IPS DF 19.7 (cell line): ENCODE results near the gene KLK15.

Experiments used
- DNase-seq: peaks from one replicate; pipeline ENCODE4 v3.0.0-alpha.2; 2013; ENCODE audit warnings: low read depth, low spot score

The KLK15 gene

GRCh38 chr19:50843701-50844221, 10.4 kb upstream of the KLK15 start:
- no peak for DNase-seq

DNA sequence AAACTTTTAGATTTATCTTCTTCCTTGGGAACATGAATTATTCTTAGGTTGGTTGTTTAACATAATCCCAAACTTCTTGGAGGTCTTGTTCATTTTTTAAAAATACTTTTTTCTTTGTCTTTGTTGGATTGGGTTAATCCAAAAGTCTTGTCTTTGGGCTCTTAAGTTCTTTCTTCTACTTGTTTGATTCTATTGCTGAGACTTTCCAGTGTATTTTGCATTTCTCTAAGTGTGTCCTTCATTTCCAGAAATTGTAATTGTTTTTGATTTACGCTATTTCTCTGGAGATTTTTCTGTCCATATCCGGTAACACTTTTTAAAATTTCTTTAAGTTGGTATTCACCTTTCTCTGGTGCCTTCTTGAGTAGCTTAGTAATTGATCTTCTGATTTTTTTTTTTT, 9.8 kb upstream of the KLK15 start:
- no peak for DNase-seq

- no peak for DNase-seq
Measured at GRCh38 chr19:50842130-50842529, 8.8 kb upstream of the KLK15 start.

DNA sequence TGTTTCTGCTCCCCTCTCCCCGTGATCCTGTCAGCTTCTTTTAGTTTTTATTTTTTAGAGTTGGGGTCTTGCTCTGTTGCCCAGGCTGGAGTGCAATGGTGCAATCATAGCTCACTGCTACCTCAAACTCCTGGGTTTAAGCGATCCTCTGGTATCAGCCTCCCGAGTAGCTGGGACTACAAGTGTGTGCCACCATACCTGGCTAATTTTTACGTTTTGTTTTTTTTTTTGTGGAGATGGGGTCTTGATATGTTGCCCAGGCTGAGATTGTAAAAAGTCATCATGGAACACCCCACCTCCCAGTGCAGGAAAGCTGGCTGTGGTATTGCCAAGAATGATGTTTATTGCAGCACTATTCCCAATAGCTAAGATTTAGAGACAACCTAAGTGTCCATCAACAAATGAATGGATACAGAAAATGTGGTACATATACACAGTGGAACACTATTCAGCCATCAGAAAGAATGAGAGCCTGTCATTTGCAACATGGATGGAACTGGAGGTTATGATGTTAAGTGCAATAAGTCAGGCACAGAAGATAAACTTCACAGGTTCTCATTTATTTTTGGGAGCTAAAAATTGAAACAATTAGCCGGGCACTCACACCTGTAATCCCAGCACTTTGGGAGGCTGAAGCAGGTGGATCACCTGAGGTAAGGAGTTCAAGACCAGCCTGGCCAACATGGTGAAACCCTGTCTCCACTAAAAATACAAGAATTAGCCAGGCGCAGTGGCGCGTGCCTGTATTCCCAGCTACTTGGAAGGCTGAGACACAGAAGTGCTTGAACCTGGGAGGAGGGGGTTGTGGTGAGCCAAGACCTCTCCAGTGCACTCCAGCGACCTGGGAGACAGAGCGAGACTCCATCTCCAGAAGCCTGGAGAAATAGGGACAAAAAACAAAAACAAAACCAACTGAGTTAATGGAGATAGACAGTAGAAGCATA, 6.6 kb upstream of the KLK15 start:
- no peak for DNase-seq

DNA sequence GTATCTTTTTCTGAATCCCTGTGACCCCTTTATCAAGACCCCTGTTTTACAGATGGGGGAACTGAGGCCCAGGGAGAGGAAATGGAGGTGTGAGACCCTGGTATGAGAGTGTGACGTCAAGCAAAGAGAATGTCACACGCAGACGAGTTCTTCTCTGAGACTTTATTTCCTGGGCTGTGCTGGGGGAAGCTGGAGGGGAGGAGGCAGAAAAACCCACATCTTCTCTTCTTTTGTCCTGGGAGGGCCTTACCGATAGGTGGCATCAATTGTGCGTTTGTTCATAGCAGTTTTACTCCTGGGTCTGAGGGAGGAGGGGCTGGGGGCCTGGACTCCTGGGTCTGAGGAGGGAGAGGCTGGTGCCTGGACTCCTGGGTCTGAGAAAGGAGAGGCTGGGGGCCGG, 4.9 kb upstream of the KLK15 start:
- DNase-seq, result no peak

DNA sequence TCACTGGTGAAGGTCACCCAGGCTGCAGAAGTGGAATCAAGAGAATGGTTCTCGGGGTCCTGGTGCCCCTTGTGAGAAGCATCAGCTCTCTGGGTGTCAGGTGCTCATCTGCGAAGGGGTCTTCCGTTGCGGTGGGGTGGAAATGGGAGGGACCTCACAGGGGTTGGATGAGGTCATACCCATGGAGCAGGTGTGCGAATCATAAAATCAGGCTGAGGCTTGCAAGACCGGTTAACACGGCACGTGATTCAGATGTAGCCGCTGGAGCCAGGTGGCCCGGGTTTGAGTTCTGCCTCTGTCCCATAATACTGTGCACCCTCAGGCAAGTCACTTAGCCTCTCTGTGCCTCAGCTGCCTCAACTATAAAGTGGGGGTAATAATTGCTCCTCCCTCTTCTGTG, 3.9 kb upstream of the KLK15 start:
- no peak for DNase-seq

GRCh38 chr19:50836543-50837195, 3.3 kb upstream of the KLK15 start:
- no peak for DNase-seq

DNA sequence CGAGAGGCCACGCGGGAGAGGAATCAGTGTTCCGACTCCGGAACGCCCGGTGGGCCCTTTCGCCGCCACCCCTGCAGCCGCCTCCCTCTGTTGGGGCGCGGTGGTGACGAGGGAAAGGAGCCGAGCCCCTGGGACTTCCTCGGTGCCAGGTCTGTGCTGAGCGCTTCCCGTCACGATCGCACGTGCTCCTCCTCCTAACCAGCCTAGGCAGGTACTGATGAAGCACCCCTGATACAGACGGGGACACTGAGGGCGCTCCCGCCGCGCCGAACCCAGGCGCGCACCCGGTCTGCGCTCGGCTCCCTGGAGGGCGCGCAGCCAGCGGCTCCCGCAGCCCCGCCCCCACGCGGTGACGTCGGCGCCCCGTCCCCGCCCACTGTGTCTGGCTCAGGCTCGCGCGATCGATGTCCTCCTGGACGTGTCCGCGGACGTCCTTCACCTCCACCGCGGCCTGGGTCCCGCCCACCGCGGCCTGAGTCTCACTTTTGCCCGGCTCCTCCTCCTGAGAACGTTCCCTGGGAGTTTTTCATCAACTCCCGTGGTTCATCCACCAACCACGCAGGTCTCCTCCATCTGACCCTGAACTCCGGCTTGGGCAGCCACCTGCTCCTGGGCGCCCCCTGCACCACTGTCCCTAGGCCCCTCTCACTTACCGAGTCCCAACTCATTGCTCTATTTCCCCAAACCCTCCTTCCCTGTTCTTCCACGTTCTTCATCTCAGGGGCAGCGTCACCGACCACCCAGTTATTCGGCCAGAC, 2.6 kb upstream of the KLK15 start:
- no peak for DNase-seq

- DNase-seq, result no peak
Measured at GRCh38 chr19:50835103-50835784, 1.9 kb upstream of the KLK15 start.

GRCh38 chr19:50833802-50834167, 411 bp upstream of the KLK15 start:
- DNase-seq, result no peak

GRCh38 chr19:50832666-50833065, 708 bp downstream of the KLK15 start:
- DNase-seq, result no peak

GRCh38 chr19:50831026-50831396, 2.4 kb downstream of the KLK15 start:
- DNase-seq, result no peak

DNA sequence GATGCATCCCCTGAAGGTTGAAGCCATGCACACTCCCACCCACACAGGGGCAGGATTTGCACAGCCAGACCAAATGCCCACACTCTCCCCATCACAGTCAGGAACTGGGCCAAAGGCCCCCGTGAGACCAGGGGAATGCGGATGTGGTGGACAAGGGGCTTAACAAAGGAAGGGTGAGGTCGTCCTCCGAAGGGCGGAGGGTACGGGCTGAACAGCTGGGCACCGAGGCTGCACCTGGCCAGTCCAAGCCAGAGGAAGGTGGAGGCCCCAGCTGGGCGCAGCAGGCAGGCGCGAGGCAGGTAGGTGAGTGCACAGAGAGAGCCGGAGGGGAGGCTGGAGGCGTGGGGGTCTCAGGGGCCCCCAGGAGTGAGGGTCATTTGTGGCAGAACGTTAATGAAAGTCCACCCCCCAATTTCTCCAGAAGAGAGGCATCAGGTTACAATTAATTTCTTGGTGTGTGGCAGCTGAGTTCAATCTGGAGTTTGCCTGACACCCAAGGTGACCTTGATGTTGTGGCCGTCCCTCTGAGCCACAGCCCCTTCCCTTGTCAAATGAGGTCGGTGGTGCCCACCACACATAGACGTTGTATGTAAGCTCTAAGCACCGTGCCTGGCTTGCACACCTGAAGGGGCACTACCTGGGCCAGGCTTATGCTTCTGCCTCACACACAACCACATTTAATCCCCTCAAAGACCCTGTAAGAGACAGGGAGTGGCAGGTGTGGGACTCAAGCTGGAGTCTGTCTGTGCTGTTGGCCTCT, 2.9 kb downstream of the KLK15 start:
- no peak for DNase-seq

- DNase-seq, result no peak
Measured at GRCh38 chr19:50829801-50830200, 3.6 kb downstream of the KLK15 start.

DNA sequence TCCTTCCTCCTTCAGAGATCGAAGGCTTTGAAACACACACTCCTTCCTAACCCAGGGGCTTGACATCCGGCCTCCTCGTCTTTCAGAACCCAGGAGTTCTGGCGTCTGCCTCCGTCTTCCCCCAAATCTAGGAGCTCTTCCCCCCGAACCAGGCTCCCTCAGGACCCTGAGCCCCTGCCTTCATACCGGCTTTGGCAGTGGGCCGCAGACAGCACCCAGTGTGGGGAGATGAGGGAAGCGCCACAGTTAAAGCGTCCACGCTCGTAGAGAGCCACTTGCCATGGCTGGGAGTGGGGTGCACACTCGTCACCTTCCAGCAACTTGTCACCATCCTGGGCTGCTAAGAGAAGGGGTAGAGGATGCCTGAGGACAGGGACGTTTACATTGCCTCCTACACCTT, 5.9 kb downstream of the KLK15 start:
- DNase-seq, result no peak

DNA sequence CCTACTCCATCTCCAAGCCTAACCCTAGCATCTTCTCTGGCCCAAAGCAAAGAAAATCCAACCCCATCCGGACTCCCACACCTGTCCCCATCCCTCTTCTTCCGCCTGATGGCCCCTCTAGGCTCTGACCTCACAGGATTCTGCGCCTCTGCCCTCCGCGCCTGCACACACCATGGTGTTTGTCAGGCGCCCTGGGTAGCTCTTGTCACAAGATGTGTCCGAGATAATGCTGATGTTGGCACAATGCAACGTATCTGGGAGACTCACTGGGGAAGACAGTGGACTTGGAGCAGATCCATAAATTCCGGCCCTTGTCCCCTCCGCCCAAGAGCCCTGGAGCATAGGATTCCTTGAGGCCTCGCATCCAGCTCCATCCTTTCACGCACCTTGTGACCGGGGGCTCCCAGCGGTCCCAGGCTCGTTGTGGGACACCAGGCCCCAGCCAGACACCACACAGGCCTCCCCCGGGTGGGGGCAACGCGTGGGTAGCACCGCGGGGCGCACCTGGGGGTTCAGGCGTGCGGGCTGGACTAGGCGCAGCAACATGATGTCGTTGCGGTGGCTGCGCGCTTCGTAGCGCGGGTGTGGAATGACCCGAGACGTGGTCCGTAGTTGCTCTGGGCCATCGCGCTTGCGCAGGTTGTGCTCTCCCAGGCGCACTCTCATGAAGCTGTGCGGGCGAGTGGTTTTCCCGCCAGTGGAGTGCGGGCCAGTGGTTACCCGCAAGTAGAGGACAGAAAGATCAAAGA, 6.7 kb downstream of the KLK15 start:
- no peak for DNase-seq

- no peak for DNase-seq
Measured at GRCh38 chr19:50823389-50824042, 9.9 kb downstream of the KLK15 start, which contains the start of gene KLK1. Gene KLK1 (minus strand): TSS chr19:50823787. CDS start chr19:50823748, 39 bp downstream.

DNA sequence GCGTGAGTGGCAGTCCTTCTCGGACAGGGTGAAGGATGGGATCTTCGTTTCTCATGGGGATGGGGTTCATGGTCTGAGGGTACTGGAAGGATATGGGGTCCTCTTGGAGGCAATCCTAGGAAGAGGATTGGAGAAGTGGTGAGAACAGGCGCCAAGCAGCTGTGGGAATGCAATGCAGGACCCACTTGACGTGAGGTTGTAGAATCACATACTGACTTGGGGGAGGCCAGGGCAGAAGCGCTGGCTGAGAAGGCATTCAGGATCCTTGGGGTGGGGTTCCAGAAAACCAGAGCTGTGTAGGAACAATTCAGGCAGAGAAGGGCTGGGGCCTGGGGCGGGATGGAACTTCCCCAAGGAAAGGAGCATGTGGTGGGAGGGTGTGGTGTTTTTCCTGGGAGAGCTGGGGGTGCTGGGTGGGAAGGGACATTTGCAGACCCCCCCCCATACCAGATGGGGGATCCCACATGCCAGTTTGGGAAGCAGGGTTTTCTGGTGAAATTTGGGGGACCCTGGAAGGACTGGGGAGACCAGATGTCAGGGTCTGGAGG, 10.6 kb downstream of the KLK15 start:
- no peak for DNase-seq

GRCh38 chr19:50821622-50822021, 11.8 kb downstream of the KLK15 start:
- no peak for DNase-seq
